SK-N-SH (cell line): ENCODE results near the gene ERC1. TPM values are rescaled to one million over a fixed set of nuclear protein-coding genes. Genes with fewer than 3 reads are reported as not detected.

Source experiments
- CTCF ChIA-PET: fragments of 300-600, 350-600 bp; formaldehyde crosslinking; extraction: SDS; loops from one replicate; lab custom pipeline; 2021; lab: Yijun Ruan, JAX
- POLR2A ChIA-PET: fragments of 350-600 bp; sonication (Branson Sonifier 250); formaldehyde crosslinking; extraction: SDS; loops from one replicate; lab custom pipeline; 2020; ENCODE audit warnings: antibody characterized with exemption, inconsistent platforms; lab: Yijun Ruan, JAX
- DNase-seq: peaks from one replicate; pipeline ENCODE4 v3.0.0; 2012
- H2AFZ ChIP-seq: fragments of 200-600 bp; sonication (generic); 2 replicates; pipeline ENCODE4 v1.8.1; 2016; ENCODE audit warnings: antibody characterized with exemption, mild to moderate bottlenecking, low read depth
- H3F3A ChIP-seq: fragments of 200-600 bp; sonication (generic); replicated peaks from 2 replicates; pipeline ENCODE3; 2016; ENCODE audit warnings: antibody characterized with exemption, mild to moderate bottlenecking; ENCODE audit not compliant: insufficient read depth
- H3K27ac ChIP-seq, 2 experiments: fragments of 200-500 bp in 1 of 2; fragments of 200-600 bp in 1 of 2; sonication (Bioruptor generic) in 1 of 2; sonication (generic), shearing (Covaris generic) in 1 of 2; 2 replicates each; pipeline versions ENCODE4 v1.5.1 to v1.6.1; 2014 to 2016; ENCODE audit warnings: low read depth in 2 of 2, inconsistent platforms in 1 of 2, low read length in 1 of 2, mild to moderate bottlenecking in 1 of 2, mixed read lengths in 1 of 2
- H3K27me3 ChIP-seq: fragments of 200-600 bp; sonication (generic), shearing (Covaris generic); 2 replicates; pipeline ENCODE4 v1.6.1; 2016; ENCODE audit warnings: mixed run types; ENCODE audit not compliant: insufficient read depth
- H3K36me3 ChIP-seq, 2 experiments: fragments of 200-500 bp in 1 of 2; fragments of 200-600 bp in 1 of 2; sonication (Bioruptor generic) in 1 of 2; sonication (generic) in 1 of 2; replicated peaks in 1 of 2; 2 replicates each; pipeline versions ENCODE3 to v1.5.1; 2014 to 2016; ENCODE audit warnings: low read length in 1 of 2, mild to moderate bottlenecking in 1 of 2; ENCODE audit not compliant: insufficient read depth in 2 of 2, control insufficient read depth in 1 of 2
- H3K4me1 ChIP-seq, 2 experiments: fragments of 200-500 bp in 1 of 2; fragments of 200-600 bp in 1 of 2; sonication (Bioruptor generic) in 1 of 2; sonication (generic), shearing (Covaris generic) in 1 of 2; 2 replicates each; pipeline versions ENCODE4 v1.5.1 to v1.6.1; 2014 to 2016; ENCODE audit warnings: low read depth in 1 of 2, low read length in 1 of 2, mixed run types in 1 of 2; ENCODE audit not compliant: insufficient read depth in 2 of 2, control insufficient read depth in 1 of 2
- H3K4me2 ChIP-seq: fragments of 200-600 bp; sonication (generic), shearing (Covaris generic); 2 replicates; pipeline ENCODE4 v1.6.1; 2017; ENCODE audit warnings: mixed run types
- H3K4me3 ChIP-seq, 2 experiments: fragments of 200-500 bp in 1 of 2; fragments of 200-600 bp in 1 of 2; sonication (Bioruptor generic) in 1 of 2; sonication (generic), shearing (Covaris generic) in 1 of 2; 2 replicates each; pipeline versions ENCODE4 v1.5.1 to v1.8.1; 2014 to 2016; ENCODE audit warnings: low read depth in 2 of 2, inconsistent platforms in 1 of 2, low read length in 1 of 2, mild to moderate bottlenecking in 1 of 2, mixed read lengths in 1 of 2, moderate library complexity in 1 of 2
- H3K79me2 ChIP-seq: fragments of 200-600 bp; sonication (generic); 2 replicates; pipeline ENCODE4 v1.8.1; 2017; ENCODE audit warnings: mild to moderate bottlenecking; ENCODE audit not compliant: insufficient read depth
- H3K9ac ChIP-seq: fragments of 200-600 bp; sonication (generic); 2 replicates; pipeline ENCODE4 v1.6.1; 2017; ENCODE audit warnings: mixed run types
- H3K9me2 ChIP-seq: fragments of 200-600 bp; sonication (generic); 2 replicates; pipeline ENCODE4 v1.6.1; 2017; ENCODE audit warnings: mixed run types
- H3K9me3 ChIP-seq: fragments of 200-600 bp; sonication (generic); 2 replicates; pipeline ENCODE4 v1.6.1; 2017; ENCODE audit warnings: mixed run types, mild to moderate bottlenecking, moderate library complexity
- H4K20me1 ChIP-seq: fragments of 200-600 bp; sonication (generic); 2 replicates; pipeline ENCODE4 v1.6.1; 2017; ENCODE audit warnings: mild to moderate bottlenecking, mixed run types; ENCODE audit not compliant: insufficient read depth
- CHD2 ChIP-seq: fragments of 150-350 bp; IDR thresholded peaks from 2 replicates; pipeline ENCODE4 v1.6.1; 2018; ENCODE audit warnings: low read length; ENCODE audit not compliant: partially characterized antibody
- CTCF ChIP-seq: fragments of 200-600 bp; sonication (generic); IDR thresholded peaks from 2 replicates; pipeline ENCODE4 v1.6.1; 2017; ENCODE audit warnings: antibody characterized with exemption, mild to moderate bottlenecking, moderate library complexity
- ELF1 ChIP-seq: IDR thresholded peaks from 2 replicates; pipeline ENCODE4 v1.4.0; 2012
- EP300 ChIP-seq, 2 experiments: IDR thresholded peaks; 2 replicates each; pipeline versions ENCODE4 v1.4.0 to v1.6.1; 2012; ENCODE audit warnings: borderline replicate concordance in 1 of 2, low read depth in 1 of 2, low read length in 1 of 2
- FOSL2 ChIP-seq: IDR thresholded peaks from 2 replicates; pipeline ENCODE4 v1.4.0; 2012; ENCODE audit warnings: low read depth, mild to moderate bottlenecking, moderate library complexity, borderline replicate concordance
- IRF3 ChIP-seq: fragments of 150-350 bp; IDR thresholded peaks from 2 replicates; pipeline ENCODE4 v1.6.1; 2016; ENCODE audit warnings: mild to moderate bottlenecking, low read depth, low read length
- JUND ChIP-seq: IDR thresholded peaks from 2 replicates; pipeline ENCODE4 v1.4.0; 2012
- MEF2A ChIP-seq: IDR thresholded peaks from 2 replicates; pipeline ENCODE4 v1.4.0; 2012; ENCODE audit warnings: low read depth, borderline replicate concordance
- MXI1 ChIP-seq: IDR thresholded peaks from 2 replicates; pipeline ENCODE4 v1.6.1; 2012; ENCODE audit warnings: mild to moderate bottlenecking, low read depth, low read length, improper control_type of control experiment
- NFIC ChIP-seq: IDR thresholded peaks from 2 replicates; pipeline ENCODE4 v1.4.0; 2012; ENCODE audit warnings: borderline replicate concordance
- PBX3 ChIP-seq: IDR thresholded peaks from 2 replicates; pipeline ENCODE4; 2012
- RXRA ChIP-seq: IDR thresholded peaks from 2 replicates; pipeline ENCODE4 v1.4.0; 2012; ENCODE audit warnings: low read depth, mild to moderate bottlenecking, borderline replicate concordance
- TAF1 ChIP-seq: IDR thresholded peaks from 2 replicates; pipeline ENCODE4 v1.6.1; 2012; ENCODE audit warnings: low read depth, mild to moderate bottlenecking, low read length, moderate library complexity, borderline replicate concordance
- TCF12 ChIP-seq: IDR thresholded peaks from 2 replicates; pipeline ENCODE4 v1.4.0; 2012
- TEAD4 ChIP-seq: IDR thresholded peaks from 2 replicates; pipeline ENCODE4 v1.4.0; 2012; ENCODE audit warnings: mild to moderate bottlenecking, borderline replicate concordance; ENCODE audit not compliant: insufficient read depth
- USF1 ChIP-seq: IDR thresholded peaks from 2 replicates; pipeline ENCODE4 v1.4.0; 2012; ENCODE audit warnings: low read depth, borderline replicate concordance
- YY1 ChIP-seq: IDR thresholded peaks from 2 replicates; pipeline ENCODE4 v1.4.0; 2012; ENCODE audit warnings: low read depth, mild to moderate bottlenecking
- ZBTB33 ChIP-seq: IDR thresholded peaks from 2 replicates; pipeline ENCODE4 v1.4.0; 2012; ENCODE audit warnings: low read depth, borderline replicate concordance
- WGBS: methylation state at CpG from one replicate; pipeline ENCODE4 v1.1.6; 2017; ENCODE audit warnings: low lambda C conversion rate; 5-methylcytosine and 5-hydroxymethylcytosine counted together
- polyA plus RNA-seq, 3 experiments: library from polyadenylated mRNA; depleted of rRNA; stranded (reverse); fragments of >200 nt; gene quantifications; 2 replicates each; pipeline ENCODE4 v1.2.3, GENCODE V29; 2012

Gene ERC1
- polyA plus RNA-seq, 1 of the 3 experiments (the other 2 are of a cell fraction) = 7.5 TPM

- no peak for TF ChIP-seq PBX3
- TF ChIP-seq FOSL2 = no peak
Measured at GRCh38 chr12:944211-944610, 46.8 kb upstream of the ERC1 start (continued).

GRCh38 chr12:946212-946611, 44.8 kb upstream of the ERC1 start:
- Histone ChIP-seq H2AFZ (no peak overlapping the region), H3K4me1 (peaks cover 2 to 6% of the 10 kb centered on the region in 2 experiments; a peak in 3 of 4 replicates), H3K79me2 (peaks cover 64% of the 10 kb centered on the region), H3K27me3 (no peaks in the 10 kb centered on the region), H3K9ac (no peak overlapping the region), H3K36me3 (peaks cover 0 to 14% of the 10 kb centered on the region in 2 experiments), H3K9me3 (no peaks in the 10 kb centered on the region), H3K27ac (no peak overlapping the region), H3K4me3 (no peak overlapping the region), H3K4me2 (no peak overlapping the region), H3K9me2 (no peaks in the 10 kb centered on the region), H3F3A (peaks cover 9% of the 10 kb centered on the region), H4K20me1 (no peaks in the 10 kb centered on the region)
- CTCF ChIA-PET = interaction anchor here (0.6 to 2.6 kb wide), 6 partner anchors 18 to 469 kb away, joined by 3 to 11 read pairs (median 4); no protein-coding TSS in a partner anchor
- TF ChIP-seq TAF1 (no peak), MXI1 (no peak), JUND (no peak), CTCF (no peak)
- no peak for DNase-seq
- POLR2A ChIA-PET = interaction anchor here (0.7 kb wide), 1 partner anchor 44 kb away, joined by 3 read pairs; no protein-coding TSS in a partner anchor

GRCh38 chr12:946631-947030, 44.4 kb upstream of the ERC1 start:
- ChIA-PET CTCF (interaction anchor here (0.6 to 2.6 kb wide), 6 partner anchors 18 to 470 kb away, joined by 3 to 11 read pairs (median 4); no protein-coding TSS in a partner anchor), POLR2A (interaction anchor here (0.7 kb wide), 1 partner anchor 43 kb away, joined by 3 read pairs; no protein-coding TSS in a partner anchor)
- Histone ChIP-seq H3K9me3 (no peaks in the 10 kb centered on the region), H3K4me1 (peaks cover 2 to 6% of the 10 kb centered on the region in 2 experiments; a peak in 3 of 4 replicates), H3K79me2 (peaks cover 63% of the 10 kb centered on the region), H2AFZ (no peak overlapping the region), H3K27ac (no peak overlapping the region), H3K9ac (no peak overlapping the region), H4K20me1 (no peaks in the 10 kb centered on the region), H3K4me2 (no peak overlapping the region), H3K9me2 (no peaks in the 10 kb centered on the region), H3K27me3 (no peaks in the 10 kb centered on the region), H3F3A (peaks cover 12% of the 10 kb centered on the region), H3K4me3 (no peak overlapping the region), H3K36me3 (peaks cover 0 to 14% of the 10 kb centered on the region in 2 experiments)
- WGBS = 83% methylated on average over 6 of the region's 6 CpGs
- DNase-seq = no peak
- no peak for TF ChIP-seq YY1
- TF ChIP-seq TEAD4 = no peak
- no peak for TF ChIP-seq MEF2A
- no peak for TF ChIP-seq PBX3
- TF ChIP-seq TCF12 = no peak
- no peak for TF ChIP-seq IRF3
- no peak for TF ChIP-seq CHD2
- no peak for TF ChIP-seq EP300 (IDR thresholded peaks at IDR 0.05; ENCODE audit: borderline replicate concordance in 1 of 2, low read depth in 1 of 2, low read length in 1 of 2)
- TF ChIP-seq ELF1 = no peak
- TF ChIP-seq TAF1 = no peak
- no peak for TF ChIP-seq USF1
- no peak for TF ChIP-seq ZBTB33
- no peak for TF ChIP-seq MXI1
- no peak for TF ChIP-seq JUND
- TF ChIP-seq NFIC = no peak
- TF ChIP-seq RXRA = no peak
